Erythroblast (primary cell): ENCODE results near the gene MIB1.
A peak's percentile ranks its signal among the peaks of the same experiment; 100 is the strongest.

Source experiments
- DNase-seq, 2 experiments: peaks; one replicate each; lab custom pipeline; 2025; lab: John Stamatoyannopoulos, UW
- GATA1 ChIP-seq: IDR thresholded peaks from 2 replicates; pipeline ENCODE4 v1.6.1; 2011; ENCODE audit warnings: low read depth, mild to moderate bottlenecking, control low read depth, low read length, moderate library complexity
- POLR2A ChIP-seq: IDR thresholded peaks from 2 replicates; pipeline ENCODE4 v1.6.1; 2011; ENCODE audit warnings: mild to moderate bottlenecking, low read length

The MIB1 gene

GRCh38 chr18:21904856-21905255, 164.3 kb downstream of the MIB1 start:
- no peak for TF ChIP-seq POLR2A
- TF ChIP-seq GATA1 = no peak
- no peak for DNase-seq

- no peak for TF ChIP-seq GATA1
- no peak for TF ChIP-seq POLR2A
- no peak for DNase-seq
Measured at GRCh38 chr18:21907451-21907850, 166.9 kb downstream of the MIB1 start.

- TF ChIP-seq GATA1 (no peak), POLR2A (no peak)
- no peak for DNase-seq
Measured at GRCh38 chr18:21908711-21909110, 168.1 kb downstream of the MIB1 start.

- no peak for DNase-seq
- no peak for TF ChIP-seq POLR2A
- no peak for TF ChIP-seq GATA1
Measured at GRCh38 chr18:21910906-21911305, 170.3 kb downstream of the MIB1 start.

- DNase-seq = no peak
- TF ChIP-seq POLR2A (no peak), GATA1 (no peak)
Measured at GRCh38 chr18:21911551-21911950, 171.0 kb downstream of the MIB1 start.

- no peak for TF ChIP-seq POLR2A
- no peak for TF ChIP-seq GATA1
- no peak for DNase-seq
Measured at GRCh38 chr18:21912339-21913239, 172.0 kb downstream of the MIB1 start.

- no peak for TF ChIP-seq POLR2A
- no peak for TF ChIP-seq GATA1
Measured at GRCh38 chr18:21914739-21915319, 174.2 kb downstream of the MIB1 start.

GRCh38 chr18:21915546-21915945, 175.0 kb downstream of the MIB1 start:
- TF ChIP-seq GATA1 (no peak), POLR2A (no peak)
- DNase-seq = no peak

More at GRCh38 chr18:21914739-21915319, 174.2 kb downstream of the MIB1 start:
- DNase-seq = peak; percentile 13 to 27

- no peak for DNase-seq
- no peak for TF ChIP-seq GATA1
- TF ChIP-seq POLR2A = no peak
Measured at GRCh38 chr18:21916594-21916993, 176.0 kb downstream of the MIB1 start.

- DNase-seq = no peak
- TF ChIP-seq GATA1 = no peak
- no peak for TF ChIP-seq POLR2A
Measured at GRCh38 chr18:21918693-21919092, 178.1 kb downstream of the MIB1 start.
